ENCODE measurements around the gene RNF208.

DNA sequence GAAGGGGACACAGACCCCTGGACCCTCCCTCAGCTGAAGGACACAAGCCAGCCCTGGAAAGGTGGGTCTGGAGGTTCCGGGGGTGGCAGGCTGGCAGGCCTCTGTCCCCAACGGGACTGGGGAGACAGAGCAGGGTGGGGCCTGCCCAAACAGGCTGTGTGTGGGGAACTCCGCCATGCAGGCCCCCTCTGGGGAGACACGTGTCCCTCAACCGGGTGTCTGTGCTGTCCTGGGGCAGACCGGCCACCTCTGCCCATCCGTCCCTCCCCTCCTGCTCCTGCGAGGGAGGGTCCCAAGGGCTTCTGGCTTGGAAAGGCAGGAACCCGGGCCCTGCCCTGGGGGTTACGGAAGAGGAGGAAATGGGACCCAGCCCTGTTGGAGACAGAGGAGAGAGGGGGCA lies 10.1 kb upstream of the RNF208 start:
- no peak for TF ChIP-seq POLR2A (IDR thresholded peaks at IDR 0.05)
- TF ChIP-seq, protein P1, sequence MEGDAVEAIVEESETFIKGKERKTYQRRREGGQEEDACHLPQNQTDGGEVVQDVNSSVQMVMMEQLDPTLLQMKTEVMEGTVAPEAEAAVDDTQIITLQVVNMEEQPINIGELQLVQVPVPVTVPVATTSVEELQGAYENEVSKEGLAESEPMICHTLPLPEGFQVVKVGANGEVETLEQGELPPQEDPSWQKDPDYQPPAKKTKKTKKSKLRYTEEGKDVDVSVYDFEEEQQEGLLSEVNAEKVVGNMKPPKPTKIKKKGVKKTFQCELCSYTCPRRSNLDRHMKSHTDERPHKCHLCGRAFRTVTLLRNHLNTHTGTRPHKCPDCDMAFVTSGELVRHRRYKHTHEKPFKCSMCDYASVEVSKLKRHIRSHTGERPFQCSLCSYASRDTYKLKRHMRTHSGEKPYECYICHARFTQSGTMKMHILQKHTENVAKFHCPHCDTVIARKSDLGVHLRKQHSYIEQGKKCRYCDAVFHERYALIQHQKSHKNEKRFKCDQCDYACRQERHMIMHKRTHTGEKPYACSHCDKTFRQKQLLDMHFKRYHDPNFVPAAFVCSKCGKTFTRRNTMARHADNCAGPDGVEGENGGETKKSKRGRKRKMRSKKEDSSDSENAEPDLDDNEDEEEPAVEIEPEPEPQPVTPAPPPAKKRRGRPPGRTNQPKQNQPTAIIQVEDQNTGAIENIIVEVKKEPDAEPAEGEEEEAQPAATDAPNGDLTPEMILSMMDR (IDR thresholded peaks at IDR 0.05): no peak
